B cell (primary cell): ENCODE results near the gene AMDHD2. TPM values are rescaled to one million over a fixed set of nuclear protein-coding genes. Genes with fewer than 3 reads are reported as not detected.

ENCODE experiments used
- ATAC-seq: fragments of 200-7000 bp; cut with Tn5 transposase; one replicate; pipeline ENCODE4 v1.10.0; 2021; ENCODE audit warnings: low read depth, mild to moderate bottlenecking, moderate number of reproducible peaks, moderate library complexity
- CTCF ChIA-PET: fragments of 350-600 bp; sonication (Branson Sonifier 250); formaldehyde crosslinking; loops from one replicate; lab custom pipeline; 2021; ENCODE audit warnings: antibody characterized with exemption, inconsistent platforms; lab: Charles Lee
- POLR2A ChIA-PET: fragments of 350-600 bp; sonication (Branson Sonifier 250); formaldehyde crosslinking; loops from one replicate; lab custom pipeline; 2021; ENCODE audit warnings: antibody characterized with exemption; lab: Charles Lee
- DNase-seq: peaks from one replicate; pipeline ENCODE4 v3.0.0; 2013
- H2AFZ ChIP-seq: 2 replicates; pipeline ENCODE4 v1.6.1; 2012; ENCODE audit warnings: mild to moderate bottlenecking, low read depth, low read length; ENCODE audit not compliant: insufficient read depth, poor library complexity, severe bottlenecking
- H3K27ac ChIP-seq, 2 donors: 1 replicate in 1 of 2; 2 replicates in 1 of 2; pipeline ENCODE4 v1.5.1; 2012 to 2013; ENCODE audit warnings: low read length in 2 of 2, mild to moderate bottlenecking in 2 of 2, moderate library complexity in 1 of 2
- H3K27me3 ChIP-seq, 4 experiments: fragments of 200-600 bp in 1 of 4; sonication (generic) in 1 of 4; replicated peaks in 1 of 4; 1 replicate in 2 of 4; 2 replicates in 2 of 4; pipeline versions ENCODE4 v1.6.1 to v1.7.0; 2013 to 2016; ENCODE audit warnings: low read length in 3 of 4, mild to moderate bottlenecking in 2 of 4, mixed read lengths in 1 of 4, moderate library complexity in 1 of 4; ENCODE audit not compliant: insufficient read depth in 4 of 4, control insufficient read depth in 3 of 4; ENCODE audit errors: control extremely low read depth in 1 of 4
- H3K36me3 ChIP-seq, 2 experiments: replicated peaks in 1 of 2; 1 replicate in 1 of 2; 2 replicates in 1 of 2; pipeline versions ENCODE4 v1.6.1 to v1.7.1; 2013; ENCODE audit warnings: low read length in 1 of 2; ENCODE audit not compliant: insufficient read depth in 2 of 2, control insufficient read depth in 1 of 2; ENCODE audit errors: control extremely low read depth in 1 of 2, extremely low read depth in 1 of 2
- H3K4me1 ChIP-seq, 2 donors: fragments of 200-600 bp in 1 of 2; sonication (generic) in 1 of 2; 1 replicate in 1 of 2; 2 replicates in 1 of 2; pipeline versions ENCODE4 v1.5.1 to v1.6.1; 2013 to 2017; ENCODE audit warnings: low read length in 2 of 2; ENCODE audit not compliant: control insufficient read depth in 2 of 2, insufficient read depth in 2 of 2
- H3K4me2 ChIP-seq: replicated peaks from 2 replicates; pipeline ENCODE3; 2012; ENCODE audit warnings: mild to moderate bottlenecking, low read depth, low read length; ENCODE audit not compliant: poor library complexity, severe bottlenecking
- H3K4me3 ChIP-seq, 5 experiments: fragments of 200-600 bp in 1 of 5; sonication (generic) in 1 of 5; 1 replicate in 3 of 5; 2 replicates in 2 of 5; pipeline versions ENCODE4 v1.5.1 to v1.7.0; 2011 to 2016; ENCODE audit warnings: low read length in 4 of 5, mild to moderate bottlenecking in 4 of 5, low read depth in 2 of 5, control low read depth in 1 of 5, moderate library complexity in 1 of 5; ENCODE audit not compliant: insufficient read depth in 1 of 5; ENCODE audit errors: control extremely low read depth in 1 of 5, extremely low read depth in 1 of 5
- H3K79me2 ChIP-seq: fragments of 200-600 bp; sonication (generic); one replicate; pipeline ENCODE4 v1.6.0; 2016; ENCODE audit warnings: low read length; ENCODE audit not compliant: control insufficient read depth, insufficient read depth
- H3K9ac ChIP-seq: fragments of 200-600 bp; sonication (generic); 2 replicates; pipeline ENCODE4 v1.6.1; 2017; ENCODE audit warnings: mild to moderate bottlenecking, low read length, moderate library complexity
- H3K9me3 ChIP-seq, 3 donors: one replicate each; pipeline versions ENCODE4 v1.6.1 to v1.7.1; 2013; ENCODE audit warnings: low read length in 2 of 3; ENCODE audit not compliant: control insufficient read depth in 2 of 3, insufficient read depth in 1 of 3; ENCODE audit errors: control extremely low read depth in 1 of 3
- H4K20me1 ChIP-seq: 2 replicates; pipeline ENCODE4 v1.6.0; 2012; ENCODE audit warnings: mild to moderate bottlenecking, low read length; ENCODE audit not compliant: insufficient read depth, control insufficient read depth, poor library complexity, severe bottlenecking
- H3K27ac Mint-ChIP-seq: one replicate; pipeline ENCODE4 v1.8.0; 2021; ENCODE audit warnings: mixed read lengths
- H3K27me3 Mint-ChIP-seq: one replicate; pipeline ENCODE4 v1.8.0; 2021; ENCODE audit warnings: mixed read lengths
- H3K4me1 Mint-ChIP-seq: one replicate; pipeline ENCODE4 v1.8.0; 2021; ENCODE audit warnings: mixed read lengths
- H3K4me3 Mint-ChIP-seq: one replicate; pipeline ENCODE4 v1.8.0; 2021; ENCODE audit warnings: mixed read lengths
- H3K9me3 Mint-ChIP-seq: one replicate; pipeline ENCODE4 v1.8.0; 2022; ENCODE audit warnings: mixed read lengths; ENCODE audit not compliant: insufficient read depth
- CTCF ChIP-seq: fragments of 200-600 bp; IDR thresholded peaks from one replicate; pipeline ENCODE4 v1.8.0; 2022; ENCODE audit warnings: antibody characterized with exemption, mild to moderate bottlenecking
- EZH2 ChIP-seq: IDR thresholded peaks from 2 replicates; pipeline ENCODE4 v1.6.1; 2012; ENCODE audit warnings: borderline replicate concordance, low read depth, mild to moderate bottlenecking, moderate library complexity, low read length; ENCODE audit not compliant: insufficient read depth, poor library complexity, severe bottlenecking
- WGBS: methylation state at CpG from one replicate; pipeline ENCODE4 v1.1.5; 2013; ENCODE audit warnings: missing lambda C conversion rate; ENCODE audit not compliant: insufficient coverage; 5-methylcytosine and 5-hydroxymethylcytosine counted together
- intact Hi-C: fragments of 100-400 bp; cut with micrococcal nuclease; formaldehyde crosslinking; loops from one replicate; pipeline ENCODE4 v1.10.0; 2022
- polyA plus RNA-seq: library from polyadenylated mRNA; depleted of rRNA; stranded (reverse); fragments of >200 nt; gene quantifications from 2 replicates; pipeline ENCODE4 v1.2.3, GENCODE V29; 2012
- total RNA-seq, 2 donors: library from RNA; stranded (reverse); fragments of 120-200 nt in 1 of 2; gene quantifications; 1 replicate in 1 of 2; 2 replicates in 1 of 2; pipeline versions ENCODE4 v1.2.3 to v1.2.4, GENCODE V29; 2013 to 2022

Gene AMDHD2
- total and polyA plus RNA-seq, 2 donors (not counting 1 experiment from before 2014, with no cell fraction given): 133 to 209 TPM

- Mint-ChIP-seq H3K4me1 (peaks cover 82% of the 10 kb centered on the region), H3K4me3 (peak overlapping the region; percentile 96), H3K27me3 (no peaks in the 10 kb centered on the region), H3K9me3 (no peaks in the 10 kb centered on the region), H3K27ac (peak overlapping the region; percentile 99)
- peaks cover 80 to 88% of the 10 kb centered on the region in 2 donors for H3K4me1 ChIP-seq
- H3K36me3 ChIP-seq: peaks cover 0 to 8% of the 10 kb centered on the region in 2 experiments
- CTCF ChIA-PET: interaction anchor here (1.0 to 1.8 kb wide), 2 partner anchors 12 to 318 kb away, joined by 4 to 5 read pairs; no protein-coding TSS in a partner anchor
- DNase-seq (no peak), ATAC-seq (no peak)
- H3K4me2 ChIP-seq: peak overlapping the region; percentile 91
- H3K9ac ChIP-seq: peak overlapping the region; percentile 98
- H3K4me3 ChIP-seq: peak overlapping the region in 4 of 5 experiments; percentile 37 to 96 (median 84)
- no peaks in the 10 kb centered on the region for H3K27me3 ChIP-seq
- peak overlapping the region; percentile 63 for H2AFZ ChIP-seq
- TF ChIP-seq CTCF (no peak), EZH2 (no peak)
- 51% methylated on average over 13 of the region's 15 CpGs for WGBS
- intact Hi-C loops: loop anchor here (1.0 kb wide), 5 partner anchors 19 to 358 kb away; partner anchors contain the start of genes MLST8 and TRAF7
- H3K27ac ChIP-seq: peak overlapping the region; percentile 94 to 99
- H3K9me3 ChIP-seq: no peaks in the 10 kb centered on the region
- peaks cover 70% of the 10 kb centered on the region for H3K79me2 ChIP-seq
- peaks cover 34% of the 10 kb centered on the region for H4K20me1 ChIP-seq
- POLR2A ChIA-PET: interaction anchor here (1.5 to 3.7 kb wide), 2 partner anchors 19 to 358 kb away, joined by 3 to 25 read pairs; partner anchors contain the start of genes CEMP1 and TRAF7
Observed at GRCh38 chr16:2512735-2513404, 7.3 kb upstream of the AMDHD2 start.
